ENCODE measurements around the gene IRF9.

IRF9 gene

DNA sequence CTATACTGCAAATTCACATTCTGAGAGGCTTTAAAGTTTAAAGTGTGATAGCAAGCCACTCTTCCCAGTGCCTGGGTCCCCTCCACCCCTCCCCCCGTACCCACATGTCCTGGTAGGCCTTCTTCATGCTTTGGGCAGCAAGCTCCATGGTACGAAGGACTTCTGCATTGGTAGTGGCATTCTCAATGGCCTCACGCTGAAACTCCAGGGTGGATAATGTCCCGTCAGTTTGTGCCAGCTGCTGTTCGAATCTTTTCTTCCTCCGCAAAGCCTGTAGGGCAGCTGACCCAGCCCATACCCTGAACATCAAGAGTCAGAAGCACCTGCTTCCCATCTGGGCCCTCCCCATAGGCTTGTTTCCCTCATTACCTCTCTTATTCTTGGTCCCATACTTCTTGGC is 50.2 kb downstream of the IRF9 start:
- H3K27ac ChIP-seq (replicated peaks), result no peak overlapping the region
- no peak for DNase-seq (ENCODE audit: low read depth in 1 of 2, low spot score in 1 of 2)
- TF ChIP-seq REST (IDR thresholded peaks at IDR 0.05; ENCODE audit: insufficient replicate concordance, low read depth), result no peak
- TF ChIP-seq, protein P1, sequence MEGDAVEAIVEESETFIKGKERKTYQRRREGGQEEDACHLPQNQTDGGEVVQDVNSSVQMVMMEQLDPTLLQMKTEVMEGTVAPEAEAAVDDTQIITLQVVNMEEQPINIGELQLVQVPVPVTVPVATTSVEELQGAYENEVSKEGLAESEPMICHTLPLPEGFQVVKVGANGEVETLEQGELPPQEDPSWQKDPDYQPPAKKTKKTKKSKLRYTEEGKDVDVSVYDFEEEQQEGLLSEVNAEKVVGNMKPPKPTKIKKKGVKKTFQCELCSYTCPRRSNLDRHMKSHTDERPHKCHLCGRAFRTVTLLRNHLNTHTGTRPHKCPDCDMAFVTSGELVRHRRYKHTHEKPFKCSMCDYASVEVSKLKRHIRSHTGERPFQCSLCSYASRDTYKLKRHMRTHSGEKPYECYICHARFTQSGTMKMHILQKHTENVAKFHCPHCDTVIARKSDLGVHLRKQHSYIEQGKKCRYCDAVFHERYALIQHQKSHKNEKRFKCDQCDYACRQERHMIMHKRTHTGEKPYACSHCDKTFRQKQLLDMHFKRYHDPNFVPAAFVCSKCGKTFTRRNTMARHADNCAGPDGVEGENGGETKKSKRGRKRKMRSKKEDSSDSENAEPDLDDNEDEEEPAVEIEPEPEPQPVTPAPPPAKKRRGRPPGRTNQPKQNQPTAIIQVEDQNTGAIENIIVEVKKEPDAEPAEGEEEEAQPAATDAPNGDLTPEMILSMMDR (IDR thresholded peaks at IDR 0.05; ENCODE audit: insufficient read depth, low read length), result no peak
- no peak for TF ChIP-seq GABPA (IDR thresholded peaks at IDR 0.05; ENCODE audit: low read depth)
- TF ChIP-seq SPI1 (IDR thresholded peaks at IDR 0.05; ENCODE audit: borderline replicate concordance, low read depth), result no peak
- no peak for TF ChIP-seq POLR2AphosphoS5 (IDR thresholded peaks at IDR 0.05; ENCODE audit: low read depth)
- no peak overlapping the region for H3K4me3 ChIP-seq (replicated peaks; ENCODE audit: insufficient read depth, low read length)
- H3K27me3 ChIP-seq (ENCODE audit: insufficient read depth, poor library complexity, severe bottlenecking), result no peaks in the 10 kb centered on the region

- no peaks in the 10 kb centered on the region for H3K27me3 ChIP-seq (ENCODE audit: insufficient read depth, poor library complexity, severe bottlenecking)
- peak; percentile 99 for DNase-seq (ENCODE audit: low read depth in 1 of 2, low spot score in 1 of 2)
- peak within 1 kb of the TSS; percentile 68 for H3K4me3 ChIP-seq (replicated peaks; ENCODE audit: insufficient read depth, low read length)
- peak; percentile 19; the same call in 1 of the 2 replicates for TF ChIP-seq SPI1 (IDR thresholded peaks at IDR 0.05; ENCODE audit: borderline replicate concordance, low read depth)
- TF ChIP-seq, protein P1 (IDR thresholded peaks at IDR 0.05; ENCODE audit: insufficient read depth, low read length), result no peak
- TF ChIP-seq REST (IDR thresholded peaks at IDR 0.05; ENCODE audit: insufficient replicate concordance, low read depth), result peak; percentile 46
- TF ChIP-seq POLR2AphosphoS5 (IDR thresholded peaks at IDR 0.05; ENCODE audit: low read depth), result peak; percentile 98
- no peak for TF ChIP-seq GABPA (IDR thresholded peaks at IDR 0.05; ENCODE audit: low read depth)
- peak within 1 kb of the TSS; percentile 94 for H3K27ac ChIP-seq (replicated peaks)
Measured at GRCh38 chr14:24212924-24213865, 52.1 kb downstream of the IRF9 start, which contains the start of gene CHMP4A. Gene CHMP4A, minus strand, starts transcription at chr14:24213488. Its CDS starts 49 bp downstream, at chr14:24213439.

DNA sequence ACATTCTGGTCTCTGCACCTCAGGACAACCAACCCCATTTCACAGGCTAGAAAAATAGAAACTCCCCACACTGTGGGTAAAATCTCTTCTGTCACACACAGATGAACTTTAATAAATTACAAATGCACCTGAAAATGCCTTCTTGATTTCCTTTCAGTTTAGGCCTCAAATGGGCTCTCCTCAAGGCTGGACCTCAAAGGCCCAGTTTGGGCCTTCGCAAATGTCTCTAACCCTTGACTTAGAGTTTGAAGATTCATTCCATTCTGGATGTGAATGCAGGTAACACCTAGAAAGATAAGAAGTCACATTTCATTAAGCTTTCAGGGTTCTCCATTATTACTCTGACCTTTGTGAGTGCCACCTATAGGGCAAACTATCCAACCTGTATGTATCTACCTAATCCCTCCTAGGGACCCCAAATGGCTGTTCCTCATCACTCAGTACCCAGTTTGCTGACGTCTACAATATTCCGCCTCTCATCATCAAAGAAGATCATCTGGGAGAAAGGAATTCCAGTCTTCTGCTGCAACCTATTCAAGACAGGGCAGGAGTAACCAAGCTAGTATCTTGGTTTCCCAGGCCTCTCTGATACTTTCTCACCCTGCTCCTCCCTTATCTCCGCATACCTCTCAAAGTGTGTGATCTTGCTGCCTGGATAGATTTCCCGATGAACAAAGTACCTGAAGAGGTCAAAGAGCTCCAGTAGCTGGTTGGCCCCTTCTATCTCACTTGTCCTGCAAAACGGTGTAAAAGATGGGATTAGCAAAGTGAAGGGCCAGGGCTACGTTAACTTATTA is 53.0 kb downstream of the IRF9 start:
- no peak for DNase-seq (ENCODE audit: low read depth in 1 of 2, low spot score in 1 of 2)
- H3K27me3 ChIP-seq (ENCODE audit: insufficient read depth, poor library complexity, severe bottlenecking), result no peaks in the 10 kb centered on the region
- peak overlapping the region; percentile 19 for H3K4me3 ChIP-seq (replicated peaks; ENCODE audit: insufficient read depth, low read length)
- H3K27ac ChIP-seq (replicated peaks), result peak overlapping the region; percentile 94
- TF ChIP-seq POLR2AphosphoS5 (IDR thresholded peaks at IDR 0.05; ENCODE audit: low read depth), result no peak
- no peak for TF ChIP-seq GABPA (IDR thresholded peaks at IDR 0.05; ENCODE audit: low read depth)
- TF ChIP-seq SPI1 (IDR thresholded peaks at IDR 0.05; ENCODE audit: borderline replicate concordance, low read depth), result no peak
- TF ChIP-seq, protein P1 (IDR thresholded peaks at IDR 0.05; ENCODE audit: insufficient read depth, low read length), result no peak
- TF ChIP-seq REST (IDR thresholded peaks at IDR 0.05; ENCODE audit: insufficient replicate concordance, low read depth), result no peak

Data from HL-60 (cell line).